GM19238 (cell line): ENCODE measurements around the gene EGLN1.
"Not testable (repeated sequence)": the region's sequence is repeated elsewhere in the genome, so short reads cannot be mapped to it uniquely, and the experiment has no call there.

Experiments used
- DNase-seq: peaks from one replicate; pipeline ENCODE4 v3.0.0; 2011; ENCODE audit warnings: low spot score; ENCODE audit not compliant: insufficient read length

EGLN1 gene

GRCh38 chr1:231364192-231364591 lies 57.9 kb downstream of the EGLN1 start:
- DNase-seq: no peak

- DNase-seq: no peak
Measured at GRCh38 chr1:231363624-231364023, 58.5 kb downstream of the EGLN1 start.

- DNase-seq: no peak
Measured at GRCh38 chr1:231362325-231362724, 59.8 kb downstream of the EGLN1 start.

GRCh38 chr1:231359113-231359512 lies 63.0 kb downstream of the EGLN1 start:
- no peak for DNase-seq

GRCh38 chr1:231357831-231358354 lies 64.2 kb downstream of the EGLN1 start:
- peak; percentile 18 for DNase-seq

- no peak for DNase-seq
Measured at GRCh38 chr1:231357187-231357772, 64.8 kb downstream of the EGLN1 start.

- no peak for DNase-seq
Measured at GRCh38 chr1:231355171-231355570, 66.9 kb downstream of the EGLN1 start.

- no peak for DNase-seq
Measured at GRCh38 chr1:231354330-231355020, 67.6 kb downstream of the EGLN1 start.

- DNase-seq: no peak
Measured at GRCh38 chr1:231353086-231353485, 69.0 kb downstream of the EGLN1 start.

GRCh38 chr1:231351816-231352215 lies 70.3 kb downstream of the EGLN1 start:
- DNase-seq: no peak

GRCh38 chr1:231348856-231349255 lies 73.2 kb downstream of the EGLN1 start:
- not testable (repeated sequence) for DNase-seq

- DNase-seq: no peak
Measured at GRCh38 chr1:231348442-231348841, 73.6 kb downstream of the EGLN1 start.

GRCh38 chr1:231347961-231348360 lies 74.1 kb downstream of the EGLN1 start:
- no peak for DNase-seq

GRCh38 chr1:231340328-231341013 lies 81.6 kb downstream of the EGLN1 start:
- no peak for DNase-seq

- DNase-seq: peak; percentile 84
Measured at GRCh38 chr1:231338270-231339128, 83.6 kb downstream of the EGLN1 start, which contains the start of gene SPRTN. SPRTN (plus strand) TSS chr1:231338293; CDS start chr1:231338384, 91 bp downstream.

- peak; percentile 83 for DNase-seq
Measured at GRCh38 chr1:231337472-231338269, 84.4 kb downstream of the EGLN1 start, which contains the start of gene EXOC8. EXOC8 (minus strand) TSS chr1:231337852; CDS start chr1:231337745, 107 bp downstream.

- DNase-seq: no peak
Measured at GRCh38 chr1:231337043-231337471, 85.0 kb downstream of the EGLN1 start.

GRCh38 chr1:231335663-231336602 lies 86.2 kb downstream of the EGLN1 start:
- DNase-seq: no peak

- no peak for DNase-seq
Measured at GRCh38 chr1:231334952-231335351, 87.1 kb downstream of the EGLN1 start.
